Measurements from ENCODE around the gene TTLL11. TPM values are rescaled to one million over a fixed set of nuclear protein-coding genes. Genes with fewer than 3 reads are reported as not detected.

Gene TTLL11
- total RNA-seq, 1 donor from 2014 or later: 3.6 TPM

- no peak for TF ChIP-seq CTCF (IDR thresholded peaks at IDR 0.05)
- ATAC-seq (ENCODE audit: low read depth) (no peak), DNase-seq (no peak)
- intact Hi-C loops (cut with micrococcal nuclease): no loop called here
- ChIA-PET CTCF (no interaction called here), POLR2A (no interaction called here)
- H3K4me1 Mint-ChIP-seq: peaks cover 41% of the 10 kb centered on the region
- H3K27me3 Mint-ChIP-seq: no peaks in the 10 kb centered on the region
- H3K9me3 Mint-ChIP-seq: no peaks in the 10 kb centered on the region
- no peaks in the 10 kb centered on the region for H3K36me3 Mint-ChIP-seq (ENCODE audit: low read depth)
- peak overlapping the region; percentile 79 for H3K27ac Mint-ChIP-seq
- peak overlapping the region; percentile 63 for H3K4me3 Mint-ChIP-seq
These were observed 147.3 kb downstream of the TTLL11 start for GRCh38 chr9:121945849-121946248.

- no peaks in the 10 kb centered on the region for H3K36me3 Mint-ChIP-seq (ENCODE audit: low read depth)
- no peak for DNase-seq
- CTCF ChIA-PET: no interaction called here
- TF ChIP-seq CTCF (IDR thresholded peaks at IDR 0.05): no peak
- POLR2A ChIA-PET: no interaction called here
- no peaks in the 10 kb centered on the region for H3K9me3 Mint-ChIP-seq
- intact Hi-C loops (cut with micrococcal nuclease): no loop called here
- H3K4me1 Mint-ChIP-seq: peaks cover 38% of the 10 kb centered on the region
- peak overlapping the region; percentile 79 for H3K27ac Mint-ChIP-seq
- peak overlapping the region; percentile 2 for H3K4me3 Mint-ChIP-seq
- no peak for ATAC-seq (ENCODE audit: low read depth)
- no peaks in the 10 kb centered on the region for H3K27me3 Mint-ChIP-seq
These were observed 147.8 kb downstream of the TTLL11 start for GRCh38 chr9:121945281-121945680.

GRCh38 chr9:121944711-121945191 lies 148.4 kb downstream of the TTLL11 start:
- DNase-seq: no peak
- no peak for ATAC-seq (ENCODE audit: low read depth)
- H3K36me3 Mint-ChIP-seq (ENCODE audit: low read depth): no peaks in the 10 kb centered on the region
- H3K4me1 Mint-ChIP-seq: peaks cover 38% of the 10 kb centered on the region
- H3K4me3 Mint-ChIP-seq: peak overlapping the region; percentile 11
- ChIA-PET CTCF (no interaction called here), POLR2A (no interaction called here)
- H3K27me3 Mint-ChIP-seq: no peaks in the 10 kb centered on the region
- no peak for TF ChIP-seq CTCF (IDR thresholded peaks at IDR 0.05)
- no peaks in the 10 kb centered on the region for H3K9me3 Mint-ChIP-seq
- intact Hi-C loops (cut with micrococcal nuclease): no loop called here
- H3K27ac Mint-ChIP-seq: peak overlapping the region; percentile 79

- H3K4me1 Mint-ChIP-seq: peaks cover 46% of the 10 kb centered on the region
- no peak overlapping the region for H3K4me3 Mint-ChIP-seq
- TF ChIP-seq CTCF (IDR thresholded peaks at IDR 0.05): no peak
- peak; percentile 66 for ATAC-seq (ENCODE audit: low read depth)
- H3K36me3 Mint-ChIP-seq (ENCODE audit: low read depth): no peaks in the 10 kb centered on the region
- ChIA-PET CTCF (no interaction called here), POLR2A (interaction anchor here (1.1 kb wide), 1 partner anchor 1012 kb away, joined by 3 read pairs; no protein-coding TSS in a partner anchor)
- H3K27me3 Mint-ChIP-seq: no peaks in the 10 kb centered on the region
- H3K9me3 Mint-ChIP-seq: no peaks in the 10 kb centered on the region
- intact Hi-C loops (cut with micrococcal nuclease): no loop called here
- H3K27ac Mint-ChIP-seq: no peak overlapping the region
- DNase-seq: no peak
These were observed 149.6 kb downstream of the TTLL11 start for GRCh38 chr9:121943463-121943862.

GRCh38 chr9:121942866-121943382 lies 150.2 kb downstream of the TTLL11 start:
- ChIA-PET POLR2A (interaction anchor here (0.7 to 1.1 kb wide), 4 partner anchors 20 to 1150 kb away, joined by 3 to 8 read pairs (median 4); partner anchors contain the start of gene FBXW2), CTCF (no interaction called here)
- H3K27me3 Mint-ChIP-seq: no peaks in the 10 kb centered on the region

More at GRCh38 chr9:121942866-121943382, 150.2 kb downstream of the TTLL11 start:
- Mint-ChIP-seq H3K4me1 (peaks cover 43% of the 10 kb centered on the region), H3K36me3 (ENCODE audit: low read depth) (no peaks in the 10 kb centered on the region), H3K4me3 (no peak overlapping the region), H3K27ac (no peak overlapping the region), H3K9me3 (no peaks in the 10 kb centered on the region)
- intact Hi-C loops (cut with micrococcal nuclease): no loop called here
- ATAC-seq (ENCODE audit: low read depth) (peak; percentile 25), DNase-seq (no peak)
- TF ChIP-seq CTCF (IDR thresholded peaks at IDR 0.05): no peak

All from activated B cell treated with CpG ODN at 0.5 μM for 24 hours (primary cell).